Fibroblast of skin of abdomen (primary cell): ENCODE measurements around the gene ITGB2.
"Not testable (repeated sequence)": the region's sequence is repeated elsewhere in the genome, so short reads cannot be mapped to it uniquely, and the experiment has no call there.

Experiments used
- DNase-seq: peaks from one replicate; pipeline ENCODE4 v3.0.0-alpha.2; 2013

The ITGB2 gene

GRCh38 chr21:44926331-44927101, 5.8 kb upstream of the ITGB2 start:
- peak; percentile 35 for DNase-seq

GRCh38 chr21:44925378-44925755, 4.7 kb upstream of the ITGB2 start:
- DNase-seq = no peak

- DNase-seq = peak; percentile 64
Measured at GRCh38 chr21:44924606-44925377, 4.1 kb upstream of the ITGB2 start.

GRCh38 chr21:44923480-44924084, 2.9 kb upstream of the ITGB2 start:
- DNase-seq = no peak

- no peak for DNase-seq
Measured at GRCh38 chr21:44921928-44922327, 1.2 kb upstream of the ITGB2 start.

GRCh38 chr21:44919913-44920693, 596 bp downstream of the ITGB2 start:
- DNase-seq = no peak

- DNase-seq = no peak
Measured at GRCh38 chr21:44919111-44919912, 1.4 kb downstream of the ITGB2 start.

GRCh38 chr21:44918581-44919033, 2.1 kb downstream of the ITGB2 start:
- DNase-seq = no peak

GRCh38 chr21:44918107-44918470, 2.6 kb downstream of the ITGB2 start:
- no peak for DNase-seq

- no peak for DNase-seq
Measured at GRCh38 chr21:44917446-44918106, 3.1 kb downstream of the ITGB2 start.

- no peak for DNase-seq
Measured at GRCh38 chr21:44916965-44917364, 3.7 kb downstream of the ITGB2 start.

GRCh38 chr21:44914176-44914874, 6.4 kb downstream of the ITGB2 start:
- no peak for DNase-seq

- DNase-seq = no peak
Measured at GRCh38 chr21:44913425-44914175, 7.1 kb downstream of the ITGB2 start.

GRCh38 chr21:44912506-44913412, 7.9 kb downstream of the ITGB2 start:
- DNase-seq = not testable (repeated sequence)

- DNase-seq = no peak
Measured at GRCh38 chr21:44912158-44912473, 8.6 kb downstream of the ITGB2 start.

GRCh38 chr21:44911384-44912157, 9.1 kb downstream of the ITGB2 start:
- no peak for DNase-seq

GRCh38 chr21:44911068-44911383, 9.7 kb downstream of the ITGB2 start:
- no peak for DNase-seq
